Cardiac septum (tissue), 1 donor: ENCODE measurements around the gene CWC27. TPM values are rescaled to one million over a fixed set of nuclear protein-coding genes. Genes with fewer than 3 reads are reported as not detected.

Experiments
- DNase-seq: peaks from one replicate; pipeline ENCODE4 v3.0.0-alpha.2; 2020; ENCODE audit warnings: low spot score
- intact Hi-C: fragments of 100-400 bp; cut with DNase I; formaldehyde crosslinking; loops from one replicate; pipeline ENCODE4 v1.14.0; 2022
- total RNA-seq: library from RNA; stranded (reverse); fragmentation: NEBNext Ultra II Directional; extraction: Animal tissue kit (Norgen Biotek cat#: 25700); gene quantifications from one replicate; pipeline ENCODE4 v1.2.1, GENCODE V29; 2021
- donor health status: DM: no; HTN: no; CAD: no.

CWC27 gene
- total RNA-seq, 1 donor from 2014 or later: 19.9 TPM

- intact Hi-C loops: no loop called here
- DNase-seq: no peak
Measured at GRCh38 chr5:65015767-65016166, 247.0 kb downstream of the CWC27 start.

- intact Hi-C loops: no loop called here
- DNase-seq: no peak
Measured at GRCh38 chr5:65017636-65018035, 248.9 kb downstream of the CWC27 start.

- no peak for DNase-seq
Measured at GRCh38 chr5:65018763-65019162, 250.0 kb downstream of the CWC27 start.

GRCh38 chr5:65020492-65020891, 251.8 kb downstream of the CWC27 start:
- intact Hi-C loops: no loop called here
- no peak for DNase-seq

More at GRCh38 chr5:65018763-65019162, 250.0 kb downstream of the CWC27 start:
- intact Hi-C loops: no loop called here

- no peak for DNase-seq
- intact Hi-C loops: no loop called here
Measured at GRCh38 chr5:65021527-65022226, 252.9 kb downstream of the CWC27 start.

- DNase-seq: no peak
- intact Hi-C loops: no loop called here
Measured at GRCh38 chr5:65022932-65023331, 254.2 kb downstream of the CWC27 start.

GRCh38 chr5:65024681-65025080, 256.0 kb downstream of the CWC27 start:
- intact Hi-C loops: no loop called here
- no peak for DNase-seq

- intact Hi-C loops: no loop called here
- DNase-seq: no peak
Measured at GRCh38 chr5:65026816-65027548, 258.3 kb downstream of the CWC27 start.

- intact Hi-C loops: no loop called here
- DNase-seq: no peak
Measured at GRCh38 chr5:65029178-65029577, 260.4 kb downstream of the CWC27 start.

- DNase-seq: no peak
- intact Hi-C loops: loop anchor here (10.0 kb wide), 1 partner anchor 75 kb away; no protein-coding TSS in a partner anchor
Measured at GRCh38 chr5:65030056-65030455, 261.3 kb downstream of the CWC27 start.

GRCh38 chr5:65032250-65032649, 263.5 kb downstream of the CWC27 start:
- no peak for DNase-seq
- intact Hi-C loops: loop anchor here (10.0 kb wide), 1 partner anchor 73 kb away; no protein-coding TSS in a partner anchor

- intact Hi-C loops: loop anchor here (10.0 kb wide), 1 partner anchor 71 kb away; no protein-coding TSS in a partner anchor
- DNase-seq: no peak
Measured at GRCh38 chr5:65034029-65034812, 265.5 kb downstream of the CWC27 start.

- intact Hi-C loops: loop anchor here (5.0 to 10.0 kb wide), 4 partner anchors 70 to 447 kb away; partner anchors contain the start of gene ADAMTS6
Measured at GRCh38 chr5:65034813-65035209, 266.1 kb downstream of the CWC27 start.

GRCh38 chr5:65035211-65036206, 266.8 kb downstream of the CWC27 start:
- peak; percentile 93 for DNase-seq
- intact Hi-C loops: loop anchor here (5.0 to 10.0 kb wide), 4 partner anchors 69 to 447 kb away; partner anchors contain the start of gene ADAMTS6

More at GRCh38 chr5:65034813-65035209, 266.1 kb downstream of the CWC27 start:
- DNase-seq: no peak

GRCh38 chr5:65037831-65038815, 269.4 kb downstream of the CWC27 start:
- DNase-seq: no peak
- intact Hi-C loops: loop anchor here (5.0 to 10.0 kb wide), 4 partner anchors 67 to 444 kb away; partner anchors contain the start of gene ADAMTS6

- no peak for DNase-seq
- intact Hi-C loops: loop anchor here (1.0 to 2.0 kb wide), 2 partner anchors 21 to 37 kb away; no protein-coding TSS in a partner anchor
Measured at GRCh38 chr5:65041296-65042158, 272.8 kb downstream of the CWC27 start.
